Non-pigmented ciliary epithelial cell (primary cell): Measurements from ENCODE around the gene IRF9.

Experiments used
- DNase-seq: peaks from one replicate; pipeline ENCODE4 v3.0.0-alpha.2; 2010; ENCODE audit warnings: low read depth

IRF9 gene

DNA sequence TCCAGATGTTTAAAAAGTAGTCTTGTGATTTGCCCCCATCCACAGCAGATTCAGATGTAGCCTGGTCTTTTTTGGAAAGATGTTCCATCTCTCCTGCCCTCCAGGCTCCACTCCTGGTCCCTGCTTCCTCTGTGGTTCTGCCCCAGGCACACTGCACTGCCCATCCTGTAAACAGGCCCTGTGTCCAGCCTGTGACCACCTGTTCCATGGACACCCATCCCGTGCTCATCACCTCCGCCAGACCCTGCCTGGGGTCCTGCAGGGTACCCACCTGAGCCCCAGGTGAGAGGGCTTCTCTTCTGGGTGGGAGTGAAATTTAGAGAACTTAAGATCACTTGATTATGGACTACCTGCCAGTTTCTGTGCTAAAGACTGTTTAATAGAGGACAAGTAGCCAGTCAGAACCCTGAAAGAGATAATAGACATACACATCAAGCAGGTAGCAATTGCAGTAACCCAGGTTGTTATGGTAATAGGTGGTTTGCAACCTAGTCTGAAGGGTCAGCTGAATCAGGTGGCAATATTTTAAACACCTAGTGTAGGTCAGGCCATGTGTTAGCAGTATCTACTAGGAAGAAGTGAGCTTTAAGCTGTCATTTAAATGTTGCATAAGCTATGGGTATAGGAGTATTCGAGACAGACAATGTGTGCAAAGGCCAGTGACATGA lies 11.6 kb upstream of the IRF9 start:
- DNase-seq: no peak

- no peak for DNase-seq
Observed at GRCh38 chr14:24150061-24150460, 11.0 kb upstream of the IRF9 start.

GRCh38 chr14:24150567-24150966 lies 10.5 kb upstream of the IRF9 start:
- no peak for DNase-seq

GRCh38 chr14:24150993-24151392 lies 10.1 kb upstream of the IRF9 start:
- DNase-seq: no peak

DNA sequence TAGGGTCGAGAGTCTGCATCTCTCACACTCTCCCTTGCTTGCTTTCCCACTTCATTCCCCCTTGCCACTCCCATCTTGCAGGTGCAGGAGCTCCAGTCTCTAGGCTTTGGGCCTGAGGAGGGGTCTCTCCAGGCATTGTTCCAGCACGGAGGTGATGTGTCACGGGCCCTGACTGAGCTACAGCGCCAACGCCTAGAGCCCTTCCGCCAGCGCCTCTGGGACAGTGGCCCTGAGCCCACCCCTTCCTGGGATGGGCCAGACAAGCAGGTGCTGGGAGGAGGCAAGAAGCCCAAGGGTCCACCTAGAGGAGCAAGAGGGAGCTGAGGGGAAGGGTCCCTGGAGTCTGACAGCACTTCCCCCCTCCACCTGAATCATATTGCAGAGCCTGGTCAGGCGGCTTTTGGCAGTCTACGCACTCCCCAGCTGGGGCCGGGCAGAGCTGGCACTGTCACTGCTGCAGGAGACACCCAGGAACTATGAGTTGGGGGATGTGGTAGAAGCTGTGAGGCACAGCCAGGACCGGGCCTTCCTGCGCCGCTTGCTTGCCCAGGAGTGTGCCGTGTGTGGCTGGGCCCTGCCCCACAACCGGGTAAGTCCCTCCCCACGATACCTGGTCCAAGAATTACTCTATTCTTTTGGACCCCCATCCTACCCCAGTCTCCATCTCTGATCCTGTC lies 9.5 kb upstream of the IRF9 start:
- DNase-seq: no peak

DNA sequence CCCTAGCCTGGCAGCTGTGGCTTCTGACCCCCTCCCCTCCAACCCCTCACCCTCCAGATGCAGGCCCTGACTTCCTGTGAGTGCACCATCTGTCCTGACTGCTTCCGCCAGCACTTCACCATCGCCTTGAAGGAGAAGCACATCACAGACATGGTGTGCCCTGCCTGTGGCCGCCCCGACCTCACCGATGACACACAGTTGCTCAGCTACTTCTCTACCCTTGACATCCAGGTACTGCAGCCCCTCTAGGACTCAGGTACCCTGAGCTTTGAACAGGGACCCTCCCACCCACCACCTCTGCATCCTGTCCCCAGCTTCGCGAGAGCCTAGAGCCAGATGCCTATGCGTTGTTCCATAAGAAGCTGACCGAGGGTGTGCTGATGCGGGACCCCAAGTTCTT lies 6.0 kb upstream of the IRF9 start:
- no peak for DNase-seq

- no peak for DNase-seq
Observed at GRCh38 chr14:24156840-24157239, 4.2 kb upstream of the IRF9 start.

DNA sequence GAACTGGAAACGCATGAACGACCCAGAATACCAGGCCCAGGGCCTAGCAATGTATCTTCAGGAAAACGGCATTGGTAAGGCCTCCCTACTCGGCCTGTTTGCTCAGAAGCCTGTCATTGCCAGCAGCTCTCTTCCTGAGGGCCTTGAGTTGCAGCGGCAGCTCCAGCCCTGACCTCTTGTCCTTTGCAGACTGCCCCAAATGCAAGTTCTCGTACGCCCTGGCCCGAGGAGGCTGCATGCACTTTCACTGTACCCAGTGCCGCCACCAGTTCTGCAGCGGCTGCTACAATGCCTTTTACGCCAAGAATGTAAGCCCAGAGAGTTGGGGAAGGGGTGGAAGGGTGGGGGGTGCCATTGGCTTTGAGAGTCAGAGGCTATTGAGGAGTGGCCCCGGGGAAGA lies 3.7 kb upstream of the IRF9 start:
- DNase-seq: no peak

DNA sequence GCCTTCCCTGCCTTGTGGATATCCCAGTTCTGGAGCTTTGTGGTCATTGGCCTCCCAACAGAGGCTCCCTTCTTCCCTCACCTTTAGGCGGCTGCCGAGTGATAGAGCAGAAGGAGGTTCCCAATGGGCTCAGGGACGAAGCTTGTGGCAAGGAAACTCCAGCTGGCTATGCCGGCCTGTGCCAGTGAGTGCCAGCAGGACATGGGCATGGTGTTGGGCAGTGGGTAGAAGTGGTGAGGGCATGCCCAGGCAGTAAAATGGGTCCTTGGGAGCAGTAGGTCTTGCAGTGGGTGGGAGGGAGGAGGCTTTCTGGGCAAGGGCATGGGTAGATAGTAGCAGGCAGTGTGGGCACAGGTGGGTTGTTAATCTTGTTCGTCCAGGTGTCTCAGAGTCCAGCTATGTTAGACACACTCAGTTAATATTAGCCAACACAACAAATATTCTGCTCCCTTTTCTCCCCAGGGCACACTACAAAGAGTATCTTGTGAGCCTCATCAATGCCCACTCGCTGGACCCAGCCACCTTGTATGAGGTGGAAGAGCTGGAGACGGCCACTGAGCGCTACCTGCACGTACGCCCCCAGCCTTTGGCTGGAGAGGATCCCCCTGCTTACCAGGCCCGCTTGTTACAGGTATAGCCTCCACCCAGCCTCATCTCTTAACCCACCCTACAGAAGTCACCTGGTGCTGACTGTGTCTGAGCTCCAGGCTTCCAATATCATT lies 1.1 kb upstream of the IRF9 start:
- DNase-seq: no peak

DNA sequence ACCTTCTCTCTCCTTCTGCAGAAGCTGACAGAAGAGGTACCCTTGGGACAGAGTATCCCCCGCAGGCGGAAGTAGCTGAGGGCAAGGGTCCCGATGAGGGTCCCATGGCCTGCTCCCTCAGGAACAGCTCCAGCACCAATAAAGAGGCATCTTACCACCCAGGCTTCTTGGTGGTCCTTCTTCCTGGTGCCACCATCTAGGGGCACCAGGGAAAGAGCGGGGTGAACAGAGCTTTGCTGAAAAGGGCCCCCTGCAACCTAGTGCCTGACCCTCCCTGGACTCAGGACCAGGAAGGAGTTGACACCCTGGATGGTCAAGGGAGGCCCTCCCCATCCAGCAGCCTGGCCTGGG lies 591 bp upstream of the IRF9 start:
- DNase-seq: no peak

DNA sequence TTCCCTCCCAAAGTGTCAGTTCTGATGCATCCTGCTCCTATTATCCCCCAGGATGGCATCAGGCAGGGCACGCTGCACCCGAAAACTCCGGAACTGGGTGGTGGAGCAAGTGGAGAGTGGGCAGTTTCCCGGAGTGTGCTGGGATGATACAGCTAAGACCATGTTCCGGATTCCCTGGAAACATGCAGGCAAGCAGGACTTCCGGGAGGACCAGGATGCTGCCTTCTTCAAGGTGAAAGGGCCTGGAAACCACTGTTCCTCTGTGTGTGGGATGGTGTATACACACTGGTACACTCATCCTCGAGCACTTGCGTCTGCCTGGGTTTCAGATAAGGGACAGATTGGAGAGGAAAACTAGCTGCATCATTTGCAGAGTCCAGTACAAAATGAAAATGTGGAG lies 1.0 kb downstream of the IRF9 start:
- no peak for DNase-seq

- no peak for DNase-seq
Observed at GRCh38 chr14:24164518-24164991, 3.5 kb downstream of the IRF9 start.

GRCh38 chr14:24165785-24166184 lies 4.7 kb downstream of the IRF9 start:
- no peak for DNase-seq

GRCh38 chr14:24167469-24168114 lies 6.5 kb downstream of the IRF9 start:
- DNase-seq: no peak

DNA sequence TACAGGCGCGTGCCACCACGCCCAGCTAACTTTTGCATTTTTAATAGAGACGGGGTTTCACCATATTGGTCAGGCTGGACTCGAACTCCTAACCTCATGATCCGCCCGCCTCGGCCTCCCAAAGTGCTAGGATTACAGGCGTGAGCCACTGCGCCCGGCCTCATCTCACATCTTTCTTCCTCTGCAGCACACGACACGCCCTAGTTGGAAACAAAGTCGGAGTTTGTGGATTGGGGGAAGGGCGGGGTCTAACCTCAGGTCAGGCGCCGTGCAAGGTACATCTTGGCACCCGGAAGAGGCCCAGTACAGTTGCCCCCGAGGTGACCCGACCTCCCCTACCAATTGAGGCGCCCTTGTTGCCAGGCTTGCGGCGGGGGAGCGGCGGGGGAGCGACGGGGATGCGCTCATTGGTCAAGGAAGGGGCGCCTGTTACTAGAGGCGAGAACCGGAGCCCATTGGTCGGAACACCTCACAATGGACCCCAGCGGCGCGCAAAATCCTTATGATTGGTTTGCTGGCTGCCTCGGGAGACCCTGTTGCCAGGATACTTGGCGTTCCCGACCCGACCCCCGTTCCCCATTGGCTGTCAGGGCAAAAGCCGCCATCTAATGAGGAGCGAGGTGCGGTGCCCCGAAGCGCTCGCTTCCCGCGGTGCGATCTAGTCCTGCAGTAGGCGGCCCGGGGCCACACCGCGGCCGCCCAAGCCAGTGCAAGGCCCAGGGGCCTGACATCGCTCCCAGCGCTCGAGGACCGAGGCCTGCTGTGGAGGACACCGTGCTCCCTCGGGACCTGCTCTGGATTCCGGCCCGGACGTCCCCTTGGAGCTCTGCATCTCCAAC lies 10.6 kb downstream of the IRF9 start, which contains the start of gene REC8:
Gene REC8 (plus strand): TSS at position 659 of the 839 bp plus-strand sequence. CDS start 473 bp downstream, outside the sequence.
- DNase-seq: peak; percentile 89

GRCh38 chr14:24172261-24172860 lies 11.3 kb downstream of the IRF9 start:
- DNase-seq: no peak

DNA sequence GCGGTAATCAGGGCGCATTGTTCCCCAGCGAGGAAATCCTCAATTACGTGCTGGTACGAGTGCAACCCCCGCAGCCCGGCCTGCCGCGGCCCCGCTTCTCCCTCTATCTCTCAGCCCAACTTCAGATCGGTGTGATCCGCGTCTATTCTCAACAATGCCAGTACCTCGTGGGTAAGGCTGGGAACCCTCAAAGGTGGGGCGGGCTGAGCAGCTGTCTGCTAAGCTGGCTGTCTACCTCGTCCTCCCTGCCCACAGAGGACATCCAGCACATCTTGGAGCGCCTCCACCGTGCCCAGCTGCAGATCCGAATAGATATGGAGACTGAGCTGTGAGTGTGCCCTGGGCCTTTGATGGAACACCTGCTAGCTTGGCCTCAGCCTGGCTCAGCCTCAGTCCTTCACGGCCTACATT lies 11.8 kb downstream of the IRF9 start:
- DNase-seq: no peak

DNA sequence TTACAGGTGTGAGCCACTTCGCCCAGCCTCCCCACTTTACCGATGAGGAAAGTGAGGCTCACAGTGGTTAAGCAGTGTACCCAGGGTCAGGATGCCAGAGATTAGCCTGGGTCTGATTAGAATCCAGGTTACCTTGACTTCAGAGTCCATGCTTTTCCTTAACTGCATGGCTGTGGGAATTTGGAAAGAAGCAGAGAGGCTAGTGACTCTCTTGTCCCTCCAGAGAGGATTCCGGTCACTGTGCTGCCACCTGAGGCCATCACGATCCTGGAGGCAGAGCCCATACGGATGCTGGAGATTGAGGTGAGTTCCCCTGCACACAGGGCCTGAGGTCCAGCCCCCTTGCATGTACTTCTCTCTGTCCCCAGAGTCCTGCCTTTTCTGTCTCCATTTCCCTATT lies 15.5 kb downstream of the IRF9 start:
- no peak for DNase-seq

GRCh38 chr14:24177041-24177825 lies 16.2 kb downstream of the IRF9 start:
- DNase-seq: no peak

DNA sequence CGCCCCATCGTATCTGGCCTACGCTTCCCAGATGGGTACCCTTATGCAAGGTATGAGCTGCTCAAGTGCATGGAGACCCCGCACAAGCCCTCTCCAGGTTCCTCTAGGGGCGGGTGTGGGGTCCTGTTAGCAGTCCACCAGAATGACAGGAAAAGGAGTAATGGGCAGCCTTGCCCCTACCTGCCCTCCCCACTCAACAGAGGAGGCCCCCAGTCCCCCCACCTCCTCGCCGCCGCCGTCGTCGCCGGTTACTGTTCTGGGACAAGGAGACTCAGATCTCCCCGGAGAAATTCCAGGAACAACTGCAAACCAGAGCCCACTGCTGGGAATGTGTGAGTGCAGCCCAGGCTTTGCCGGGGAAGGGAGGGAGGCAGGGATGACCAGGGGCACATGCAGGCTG lies 16.8 kb downstream of the IRF9 start:
- DNase-seq: no peak
